HG03575 (cell line): ENCODE measurements around the gene SPATA22.
"Not testable (repeated sequence)": the region's sequence is repeated elsewhere in the genome, so short reads cannot be mapped to it uniquely, and the experiment has no call there.

Source experiments
- ATAC-seq: cut with Tn5 transposase; IDR thresholded peaks from one replicate; pipeline ENCODE4 v1.9.1; 2021; ENCODE audit not compliant: unreplicated experiment, insufficient number of reproducible peaks, low FRiP score; ENCODE audit errors: extremely low read depth

The SPATA22 gene

GRCh38 chr17:3397801-3398200 is 73.8 kb downstream of the SPATA22 start:
- not testable (repeated sequence) for ATAC-seq
